Smooth muscle cell of the brain vasculature (primary cell): Measurements from ENCODE around the gene ARMC3.

Experiments
- DNase-seq: peaks from one replicate; pipeline ENCODE4 v3.0.0-alpha.2; 2012; ENCODE audit warnings: low read depth, low spot score

Gene ARMC3

GRCh38 chr10:22992075-22992474 is 64.2 kb downstream of the ARMC3 start:
- DNase-seq: no peak

DNA sequence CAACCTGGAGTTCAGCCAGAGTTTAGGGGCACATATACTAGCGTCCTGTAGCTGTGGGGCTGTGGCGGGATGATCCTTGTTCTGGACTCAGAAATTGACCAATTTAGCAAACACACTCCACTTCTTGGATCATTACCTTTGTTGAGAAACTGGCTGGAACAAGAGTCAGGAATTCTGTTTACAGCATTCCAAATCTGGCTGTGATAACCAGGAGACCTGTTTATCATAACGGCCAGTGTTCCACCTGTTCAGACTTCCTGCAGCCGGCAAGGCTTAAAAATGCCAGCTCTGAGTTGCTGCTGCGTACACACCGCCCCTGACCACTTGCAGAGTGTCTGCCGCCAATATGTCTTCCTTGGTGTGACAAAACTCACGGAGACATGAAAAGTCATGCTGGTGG is 64.8 kb downstream of the ARMC3 start:
- DNase-seq: no peak

- no peak for DNase-seq
Observed at GRCh38 chr10:22993314-22993713, 65.5 kb downstream of the ARMC3 start.

DNA sequence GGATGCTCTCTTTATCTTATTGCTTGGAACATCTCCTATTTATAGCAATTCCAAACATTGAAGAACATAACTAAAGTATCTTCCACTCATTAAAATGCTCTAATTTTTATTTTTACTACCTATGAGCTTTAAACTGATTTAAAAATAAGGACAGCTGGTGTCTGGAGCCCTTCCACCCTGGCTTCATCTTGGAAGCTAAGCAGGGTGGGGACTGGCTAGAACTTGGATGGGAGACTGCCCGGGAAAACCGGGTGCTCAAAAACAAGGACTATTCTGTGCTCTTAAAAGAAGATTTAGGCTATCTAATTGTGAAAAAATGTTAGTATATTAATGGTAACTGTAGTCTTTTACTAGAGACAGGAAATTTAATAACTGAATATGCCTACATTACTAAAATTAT is 69.2 kb downstream of the ARMC3 start:
- DNase-seq: no peak

- no peak for DNase-seq
Observed at GRCh38 chr10:22998091-22998490, 70.2 kb downstream of the ARMC3 start.

DNA sequence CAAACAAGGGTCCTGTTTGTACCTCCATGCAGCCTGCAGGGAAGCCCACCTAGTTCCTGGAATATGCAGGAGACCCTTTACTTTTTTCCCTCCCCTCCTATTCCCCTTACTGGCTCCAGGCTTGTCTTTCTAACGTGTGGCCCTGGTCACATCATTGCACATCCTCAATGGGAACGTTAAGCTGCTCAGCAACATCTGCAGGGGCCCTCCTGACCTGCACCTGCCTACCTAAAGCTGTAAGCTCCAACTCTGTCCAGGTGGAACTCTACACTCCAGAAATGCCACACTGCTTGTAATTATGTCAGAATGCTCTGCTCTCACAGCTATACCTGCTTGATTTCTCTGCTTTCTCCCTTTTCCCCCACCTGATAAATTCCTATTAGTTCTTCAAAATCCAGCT is 72.1 kb downstream of the ARMC3 start:
- DNase-seq: no peak

DNA sequence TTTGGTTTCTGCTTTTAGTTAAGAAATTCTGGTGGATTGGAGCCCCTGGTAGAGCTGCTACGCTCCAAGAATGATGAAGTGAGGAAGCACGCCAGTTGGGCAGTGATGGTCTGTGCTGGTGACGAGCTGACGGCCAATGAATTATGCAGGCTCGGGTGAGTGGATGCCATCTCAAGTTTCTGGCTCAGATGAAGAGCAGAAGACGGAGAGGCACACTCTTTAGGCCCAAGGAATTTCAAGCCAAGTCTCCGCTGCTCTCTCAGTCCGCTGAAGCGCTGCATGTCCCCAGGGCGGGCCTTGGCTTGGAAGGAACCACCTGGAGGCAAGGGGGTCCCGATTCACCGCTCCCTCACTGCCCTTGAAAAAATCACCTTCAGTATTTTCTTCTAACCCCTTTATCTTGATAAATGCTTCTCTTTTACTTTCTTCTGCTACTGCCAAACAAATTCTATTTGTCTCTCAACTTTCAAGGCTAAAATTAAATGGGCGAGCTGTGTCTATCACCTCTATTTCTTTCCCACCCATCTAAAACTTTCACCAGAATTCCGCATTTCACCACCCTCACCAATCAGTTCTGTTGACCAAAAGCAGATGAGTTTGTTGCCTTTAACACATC is 74.2 kb downstream of the ARMC3 start:
- no peak for DNase-seq

GRCh38 chr10:23005150-23005549 is 77.3 kb downstream of the ARMC3 start:
- no peak for DNase-seq

GRCh38 chr10:23013581-23014335 is 85.9 kb downstream of the ARMC3 start:
- DNase-seq: no peak

DNA sequence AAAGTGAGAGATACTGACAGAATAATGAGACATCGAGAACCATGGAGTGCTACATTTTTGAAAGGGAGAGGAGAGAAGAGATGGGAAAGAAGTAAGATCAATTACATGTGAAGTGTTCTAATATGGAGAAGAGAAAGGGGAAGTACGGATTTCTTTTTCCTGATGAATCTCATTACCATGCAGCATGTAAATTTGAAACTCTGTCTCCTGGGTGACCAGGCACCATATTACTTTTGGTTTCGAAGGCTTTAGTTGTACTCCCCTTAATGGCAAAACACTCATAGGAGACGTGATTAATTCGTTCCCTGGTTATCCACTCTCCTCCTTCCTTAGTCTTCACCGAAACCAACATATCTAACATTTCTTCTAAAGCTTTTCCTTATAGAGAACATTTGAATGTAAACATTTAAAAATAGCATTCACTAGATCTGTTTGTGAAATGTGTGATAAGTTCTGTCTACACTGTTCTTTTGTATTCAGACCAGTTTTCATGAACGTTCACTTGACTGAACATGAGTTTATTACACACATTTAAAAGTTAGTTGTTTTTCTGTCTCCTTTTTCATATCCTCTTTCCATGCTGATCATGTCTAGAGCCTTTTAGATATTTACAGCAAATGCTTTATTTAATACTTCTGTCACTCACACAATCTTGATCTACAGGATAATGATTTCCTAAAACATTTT is 87.3 kb downstream of the ARMC3 start:
- no peak for DNase-seq

- DNase-seq: no peak
Observed at GRCh38 chr10:23016636-23017035, 88.8 kb downstream of the ARMC3 start.

GRCh38 chr10:23019633-23020032 is 91.8 kb downstream of the ARMC3 start:
- no peak for DNase-seq

DNA sequence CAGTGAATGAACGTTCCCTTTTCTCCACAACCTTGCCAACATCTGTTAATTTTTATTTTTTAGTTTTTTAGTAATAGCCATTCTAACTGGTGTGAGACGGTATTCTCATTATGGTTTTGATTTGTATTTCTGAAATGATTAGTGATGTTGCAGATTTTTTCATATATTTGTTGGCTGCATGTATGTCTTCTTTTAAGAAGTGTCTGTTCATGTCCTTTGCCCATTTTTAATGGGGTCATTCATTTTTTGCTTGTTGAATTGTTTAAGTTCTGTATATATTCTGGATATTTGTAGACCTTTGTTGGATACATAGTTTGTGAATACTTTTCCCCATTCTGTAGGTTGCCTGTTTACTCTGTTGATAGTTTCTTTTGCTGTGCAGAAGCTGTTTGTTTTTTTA is 93.6 kb downstream of the ARMC3 start:
- no peak for DNase-seq

DNA sequence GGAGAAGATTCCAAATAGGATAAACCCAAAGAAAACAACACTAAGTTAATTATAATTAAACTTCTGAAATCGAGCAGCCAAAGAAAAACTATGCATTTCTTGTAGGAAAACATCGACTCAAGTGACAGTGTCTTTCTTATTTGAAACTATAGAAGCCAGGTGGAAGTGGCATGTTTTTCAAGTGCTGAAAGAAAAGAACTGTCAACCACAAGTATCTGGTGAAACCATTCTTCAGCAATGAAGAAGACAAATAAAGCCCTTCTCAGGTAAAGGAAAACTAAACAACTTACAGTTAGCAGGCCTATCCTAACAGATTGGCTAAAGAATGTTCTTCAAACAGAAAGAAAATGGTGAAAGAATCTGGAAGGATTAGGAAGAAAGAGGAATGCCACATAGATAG is 96.1 kb downstream of the ARMC3 start:
- DNase-seq: no peak

DNA sequence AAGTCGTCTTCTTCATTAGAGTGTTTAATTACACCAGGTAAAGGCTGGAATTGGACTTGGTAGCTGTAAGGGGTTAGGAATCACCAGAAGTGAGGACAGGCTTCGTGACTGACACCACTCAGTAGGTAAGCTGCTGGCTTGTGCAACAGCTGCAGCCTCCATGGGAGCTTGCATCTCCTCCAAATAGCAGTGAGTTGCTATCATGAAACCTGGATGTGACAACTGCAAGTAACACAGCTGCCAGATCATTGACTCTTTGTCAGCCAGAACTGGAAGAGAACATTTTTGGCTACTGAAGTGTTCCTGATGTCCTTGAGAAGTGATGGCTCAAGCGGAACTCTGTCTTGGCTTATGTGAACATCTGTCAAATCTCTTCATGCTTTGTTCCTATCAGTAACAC is 103.5 kb downstream of the ARMC3 start:
- no peak for DNase-seq

GRCh38 chr10:23034790-23035189 is 106.9 kb downstream of the ARMC3 start:
- DNase-seq: no peak

- no peak for DNase-seq
Observed at GRCh38 chr10:23035569-23035968, 107.7 kb downstream of the ARMC3 start.

DNA sequence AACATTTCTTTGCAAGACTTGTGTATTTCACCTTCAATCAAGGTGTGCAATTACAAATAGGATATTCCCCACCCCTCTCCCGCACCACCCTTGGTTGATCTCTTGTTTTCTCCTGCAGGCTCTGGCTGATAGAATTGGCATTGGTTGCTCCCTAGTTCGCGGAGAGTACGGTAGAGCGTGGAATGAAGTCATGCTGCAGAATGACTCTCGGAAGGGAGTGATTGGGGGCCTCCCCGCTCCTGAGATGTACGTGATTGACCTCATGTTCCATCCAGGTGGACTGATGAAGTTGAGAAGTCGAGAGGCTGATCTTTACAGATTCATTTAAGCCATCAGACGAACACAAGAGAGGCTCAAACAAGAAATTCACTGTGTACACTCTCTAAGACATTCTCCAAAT is 109.3 kb downstream of the ARMC3 start:
- no peak for DNase-seq

- DNase-seq: no peak
Observed at GRCh38 chr10:23037561-23037960, 109.7 kb downstream of the ARMC3 start.

- no peak for DNase-seq
Observed at GRCh38 chr10:23038172-23038571, 110.3 kb downstream of the ARMC3 start.

DNA sequence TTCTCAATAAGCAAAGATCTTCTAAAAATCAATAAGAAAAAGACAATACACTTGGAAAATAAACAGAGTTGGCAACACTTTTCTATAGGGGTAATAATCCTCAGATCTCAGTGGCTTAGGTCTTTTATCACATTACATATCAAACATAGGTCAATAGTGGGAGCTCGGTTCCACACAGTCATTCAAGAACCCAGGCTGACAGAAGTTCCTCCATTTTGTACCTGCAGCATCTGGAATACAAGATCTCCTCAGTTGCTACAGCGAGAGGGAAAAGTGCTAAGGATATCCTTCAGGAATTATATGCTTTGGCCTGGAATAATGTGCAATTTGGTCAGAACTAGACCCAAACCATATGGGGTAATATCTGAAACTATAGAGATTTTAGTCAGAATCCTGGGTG is 112.1 kb downstream of the ARMC3 start:
- no peak for DNase-seq

DNA sequence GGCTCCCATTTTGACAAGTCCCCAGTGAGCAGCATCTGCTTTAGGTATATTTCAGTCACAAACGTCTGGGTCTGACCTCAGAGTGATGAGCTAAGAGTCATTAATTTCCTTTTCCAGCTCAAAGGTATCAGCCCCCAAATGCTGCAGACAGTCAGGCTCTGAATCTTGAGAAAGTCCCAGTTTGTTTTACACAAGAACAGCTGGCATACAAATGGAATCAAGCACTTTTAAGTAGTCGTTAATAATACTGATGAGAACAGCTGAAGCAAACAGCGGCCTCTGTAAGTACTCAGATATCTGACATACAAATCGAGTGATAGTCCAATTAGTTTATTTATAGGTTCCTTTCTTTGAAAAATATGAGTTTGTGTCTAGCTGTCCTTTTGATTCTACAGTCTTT is 118.2 kb downstream of the ARMC3 start:
- no peak for DNase-seq
